ENCODE results near the gene SLC35F1. TPM values are rescaled to one million over a fixed set of nuclear protein-coding genes. Genes with fewer than 3 reads are reported as not detected.

SLC35F1 gene
- total RNA-seq, 1 experiment from 2014 or later = 4.3 TPM

GRCh38 chr6:118128755-118129154, 221.7 kb downstream of the SLC35F1 start:
- Histone ChIP-seq H2AK5ac (ENCODE audit: insufficient read length, low read length) (no peak overlapping the region), H4K20me1 (ENCODE audit: control insufficient read depth, insufficient read depth, insufficient read length) (no peaks in the 10 kb centered on the region), H2BK5ac (ENCODE audit: insufficient read length, low read length) (no peak overlapping the region), H3K9ac (ENCODE audit: extremely low read depth, insufficient read length, low read length) (no peak overlapping the region), H3K4me2 (ENCODE audit: insufficient read depth, insufficient read length, low read length) (no peak overlapping the region), H3T11ph (ENCODE audit: low read length) (no peak overlapping the region), H4K8ac (replicated peaks; ENCODE audit: insufficient read length, low read depth, low read length) (no peak overlapping the region), H2BK20ac (ENCODE audit: low read depth, low read length, poor library complexity, severe bottlenecking) (no peak overlapping the region), H3K27me3 (ENCODE audit: insufficient read depth, low read length) (no peaks in the 10 kb centered on the region), H2AFZ (ENCODE audit: low read length) (no peak overlapping the region), H3K14ac (ENCODE audit: insufficient read depth, low read length) (no peak overlapping the region), H3K9me3 (ENCODE audit: control insufficient read depth, low read depth, low read length) (no peaks in the 10 kb centered on the region), H4K91ac (ENCODE audit: insufficient read length, low read depth, low read length) (no peak overlapping the region), H3K23me2 (ENCODE audit: insufficient read length, low read depth, low read length, poor library complexity, severe bottlenecking) (no peaks in the 10 kb centered on the region), H3K27ac (ENCODE audit: insufficient read length, low read depth, low read length) (no peak overlapping the region), H2BK15ac (ENCODE audit: low read depth, low read length) (no peak overlapping the region), H3K4ac (ENCODE audit: low read depth, low read length) (no peak overlapping the region), H3K56ac (ENCODE audit: insufficient read length, low read depth, low read length) (no peak overlapping the region), H2BK12ac (ENCODE audit: insufficient read length, low read depth, low read length) (no peak overlapping the region), H3K79me2 (ENCODE audit: insufficient read depth, low read length) (no peaks in the 10 kb centered on the region), H2BK120ac (ENCODE audit: low read depth, low read length, poor library complexity, severe bottlenecking) (no peak overlapping the region), H4K5ac (ENCODE audit: insufficient read length, low read depth, low read length) (no peak overlapping the region), H3K79me1 (ENCODE audit: insufficient read depth, low read depth, low read length, poor library complexity, severe bottlenecking) (no peaks in the 10 kb centered on the region), H3K23ac (ENCODE audit: insufficient read length, low read depth, low read length) (no peak overlapping the region), H3K4me1 (ENCODE audit: insufficient read depth, low read length) (no peaks in the 10 kb centered on the region), H3K18ac (ENCODE audit: insufficient read length, low read depth, low read length) (no peak overlapping the region)
- no peak for DNase-seq
- TF ChIP-seq CTCF (conservative IDR thresholded peaks at IDR 0.05) = no peak
- peaks cover 6% of the 10 kb centered on the region in 2 experiments for H3K4me1 Mint-ChIP-seq
- H3K27me3 Mint-ChIP-seq (ENCODE audit: low read depth) = no peaks in the 10 kb centered on the region
- H3K27ac Mint-ChIP-seq = no peak overlapping the region
- no peaks in the 10 kb centered on the region for H3K9me3 Mint-ChIP-seq
- H3K4me3 Mint-ChIP-seq = no peak overlapping the region
- H3K36me3 Mint-ChIP-seq (ENCODE audit: insufficient read depth in 1 of 3, low read depth in 3 of 3) = no peaks in the 10 kb centered on the region; a peak in 1 of 7 replicates
